Epithelial cell of proximal tubule (primary cell): ENCODE data around the gene UBE3C. TPM values are rescaled to one million over a fixed set of nuclear protein-coding genes. Genes with fewer than 3 reads are reported as not detected.

ENCODE experiments used
- DNase-seq: peaks from one replicate; pipeline ENCODE4 v3.0.0-alpha.2; 2011; ENCODE audit warnings: low read depth
- H3K4me3 ChIP-seq: 2 replicates; pipeline ENCODE4 v1.5.1; 2011; ENCODE audit warnings: low read depth, mild to moderate bottlenecking, low read length
- total RNA-seq: library from RNA; depleted of rRNA; stranded (reverse); fragments of >200 nt; gene quantifications from 2 replicates; pipeline ENCODE4 v1.2.3, GENCODE V29; 2015
- TF ChIP-seq, protein P1 (sequence below): conservative IDR thresholded peaks from 2 replicates; pipeline ENCODE4 v1.5.1; 2012; ENCODE audit warnings: low read depth, mild to moderate bottlenecking, low read length

Gene UBE3C
- total RNA-seq, 1 donor from 2014 or later, result 42.3 TPM

DNA sequence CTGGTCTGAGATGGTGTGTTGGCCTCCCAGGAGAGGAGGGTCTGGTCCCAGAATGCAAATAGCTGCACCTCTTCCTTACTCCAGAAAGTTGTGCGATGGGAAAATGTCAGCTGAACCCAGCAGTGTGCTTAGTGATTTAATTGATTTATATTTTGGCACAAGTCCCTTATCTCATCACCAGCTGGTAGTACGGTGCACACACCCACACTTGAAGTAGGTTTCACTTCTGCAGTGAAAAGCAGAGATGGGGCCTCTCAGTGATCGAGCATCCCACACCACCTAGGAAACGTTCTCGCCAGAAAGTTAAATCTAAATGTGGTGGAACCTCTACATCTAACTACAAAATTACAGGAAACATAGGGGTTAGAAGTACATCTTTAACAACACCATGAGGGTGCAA is 80.4 kb downstream of the UBE3C start:
- no peak overlapping the region for H3K4me3 ChIP-seq
- TF ChIP-seq, protein P1, sequence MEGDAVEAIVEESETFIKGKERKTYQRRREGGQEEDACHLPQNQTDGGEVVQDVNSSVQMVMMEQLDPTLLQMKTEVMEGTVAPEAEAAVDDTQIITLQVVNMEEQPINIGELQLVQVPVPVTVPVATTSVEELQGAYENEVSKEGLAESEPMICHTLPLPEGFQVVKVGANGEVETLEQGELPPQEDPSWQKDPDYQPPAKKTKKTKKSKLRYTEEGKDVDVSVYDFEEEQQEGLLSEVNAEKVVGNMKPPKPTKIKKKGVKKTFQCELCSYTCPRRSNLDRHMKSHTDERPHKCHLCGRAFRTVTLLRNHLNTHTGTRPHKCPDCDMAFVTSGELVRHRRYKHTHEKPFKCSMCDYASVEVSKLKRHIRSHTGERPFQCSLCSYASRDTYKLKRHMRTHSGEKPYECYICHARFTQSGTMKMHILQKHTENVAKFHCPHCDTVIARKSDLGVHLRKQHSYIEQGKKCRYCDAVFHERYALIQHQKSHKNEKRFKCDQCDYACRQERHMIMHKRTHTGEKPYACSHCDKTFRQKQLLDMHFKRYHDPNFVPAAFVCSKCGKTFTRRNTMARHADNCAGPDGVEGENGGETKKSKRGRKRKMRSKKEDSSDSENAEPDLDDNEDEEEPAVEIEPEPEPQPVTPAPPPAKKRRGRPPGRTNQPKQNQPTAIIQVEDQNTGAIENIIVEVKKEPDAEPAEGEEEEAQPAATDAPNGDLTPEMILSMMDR, result no peak
- no peak for DNase-seq

DNA sequence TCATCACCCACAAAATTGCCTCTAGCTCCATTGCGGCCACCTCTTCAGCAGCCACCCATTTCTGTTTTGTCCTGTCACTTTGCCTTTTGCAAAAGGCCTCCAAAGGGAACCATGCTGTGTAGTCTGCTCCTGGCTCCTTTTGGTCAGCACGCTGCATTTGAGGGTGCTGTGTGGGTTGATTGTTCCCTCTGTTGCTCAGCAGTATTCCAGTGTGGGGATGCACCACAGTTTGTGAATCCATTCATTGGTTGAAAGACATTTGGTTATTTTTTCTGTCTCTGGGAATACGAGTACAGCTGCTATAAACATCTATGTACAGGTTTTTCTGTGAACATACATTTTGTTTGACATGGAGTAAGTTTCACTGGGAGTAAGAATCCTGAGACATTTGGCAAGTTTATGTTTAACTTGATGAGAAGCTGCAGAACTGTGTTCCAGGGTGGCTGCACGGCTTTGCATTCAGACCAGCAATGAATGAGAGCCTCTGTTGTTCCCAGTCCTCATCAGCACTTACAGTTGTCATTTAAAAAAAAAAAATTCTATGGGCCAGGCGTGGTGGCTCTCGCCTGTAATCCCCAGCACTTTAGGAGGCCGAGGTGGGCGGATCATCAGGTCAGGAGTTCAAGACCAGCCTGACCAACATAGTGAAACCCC is 82.3 kb downstream of the UBE3C start:
- TF ChIP-seq, protein P1, result no peak
- no peak overlapping the region for H3K4me3 ChIP-seq
- DNase-seq, result no peak

DNA sequence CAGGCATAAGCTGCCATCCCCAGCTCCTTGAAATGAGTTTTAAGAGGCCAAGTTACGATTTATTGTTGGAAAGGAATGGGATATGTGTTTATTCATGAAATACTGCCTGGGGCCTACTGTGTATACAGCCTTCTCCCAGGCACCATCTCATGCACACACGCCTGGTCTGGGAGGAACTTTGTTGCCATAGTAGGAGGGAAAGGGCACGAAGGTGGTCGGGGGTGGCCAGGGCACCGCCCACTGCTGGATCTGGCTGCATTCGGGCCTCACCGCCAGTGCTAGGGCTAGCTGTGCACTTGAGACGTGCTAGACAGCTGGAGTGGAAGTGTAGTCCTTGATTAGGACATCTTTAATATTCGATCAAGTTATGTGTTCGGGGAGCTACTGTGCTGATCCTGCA is 84.0 kb downstream of the UBE3C start:
- TF ChIP-seq, protein P1, result no peak
- DNase-seq, result no peak
- no peak overlapping the region for H3K4me3 ChIP-seq

DNA sequence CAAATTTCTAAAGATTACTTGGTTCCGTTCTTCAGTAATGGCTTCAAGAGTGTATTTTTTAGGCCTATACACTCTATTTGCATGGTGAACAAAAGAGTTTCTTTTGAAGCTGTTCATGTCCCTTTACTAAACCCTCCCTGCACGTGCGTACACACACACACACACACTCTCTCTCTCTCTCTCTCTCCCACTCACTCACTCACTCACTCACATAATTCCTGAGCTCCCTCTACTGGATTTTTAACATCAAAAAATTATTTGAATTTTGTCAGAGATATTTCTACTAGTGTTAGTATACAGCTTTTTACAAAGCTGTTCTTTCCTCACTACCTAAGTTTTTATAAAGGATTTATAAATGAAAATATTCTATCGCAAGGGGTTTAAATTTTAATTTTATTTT is 85.9 kb downstream of the UBE3C start:
- H3K4me3 ChIP-seq, result no peak overlapping the region
- no peak for DNase-seq
- TF ChIP-seq, protein P1, result no peak

DNA sequence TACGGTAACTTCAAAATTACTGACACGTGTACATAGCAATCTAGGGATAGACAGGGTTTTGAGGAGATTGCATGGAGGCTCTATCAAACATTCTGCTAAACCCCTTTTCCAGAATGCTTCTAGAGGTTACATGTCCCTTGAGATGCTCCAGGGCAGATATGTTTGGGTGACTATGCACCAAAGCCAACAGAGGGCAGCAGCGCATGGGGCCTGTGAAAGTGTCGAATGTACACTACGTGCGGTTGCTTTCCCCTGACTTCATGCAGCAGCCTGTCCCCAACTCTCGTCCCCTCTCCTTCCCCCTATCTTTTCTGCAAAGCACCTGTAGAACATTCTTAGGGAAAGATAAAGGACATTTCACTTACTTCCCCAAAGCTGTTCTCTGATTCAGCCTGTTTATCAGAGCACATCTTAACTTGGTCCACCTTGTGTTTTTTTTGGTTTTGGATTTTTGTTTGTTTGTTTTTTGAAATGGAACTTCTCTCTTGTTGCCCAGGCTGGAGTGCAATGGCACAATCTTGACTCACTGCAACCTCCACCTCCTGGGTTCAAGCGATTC is 90.2 kb downstream of the UBE3C start:
- DNase-seq, result no peak
- no peak overlapping the region for H3K4me3 ChIP-seq
- TF ChIP-seq, protein P1, result peak; percentile 47

DNA sequence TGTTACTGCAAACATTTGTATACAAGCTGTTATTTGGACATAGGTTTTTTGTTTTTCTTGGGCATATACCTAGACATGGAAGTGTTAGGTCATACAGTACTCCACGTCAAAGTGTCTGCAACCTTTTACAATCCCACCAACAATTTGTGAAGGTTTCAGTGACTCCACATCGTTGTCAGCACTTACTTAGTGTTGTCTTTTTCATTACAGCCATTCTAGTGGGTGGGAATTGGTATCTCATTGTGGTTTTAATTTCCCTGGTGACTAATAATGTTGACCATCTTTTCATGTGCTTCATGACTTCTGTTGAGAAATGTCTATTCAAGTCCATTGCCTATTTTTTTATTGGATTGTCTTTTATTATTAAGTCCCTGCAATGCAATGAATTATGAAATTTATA is 95.0 kb downstream of the UBE3C start:
- TF ChIP-seq, protein P1, result no peak
- no peak overlapping the region for H3K4me3 ChIP-seq
- DNase-seq, result no peak

DNA sequence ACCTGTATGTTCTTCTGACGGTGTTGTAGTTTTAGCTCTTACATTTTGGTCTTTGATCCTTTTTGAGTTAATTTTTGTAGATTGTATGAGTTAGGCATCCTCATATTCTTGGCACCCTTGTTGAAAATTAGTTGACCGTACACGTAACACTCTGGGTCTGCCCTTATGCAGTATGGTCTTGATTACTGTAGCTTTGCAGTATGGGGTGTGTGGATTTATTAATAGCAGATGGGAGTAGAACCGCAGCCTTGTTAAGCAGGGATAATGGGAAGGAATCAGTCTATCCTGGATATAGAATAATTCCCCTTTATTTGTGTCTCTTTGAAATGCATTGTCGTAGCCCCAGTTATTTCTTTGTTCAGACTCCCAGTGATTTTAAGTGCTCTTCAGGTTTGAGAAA is 95.5 kb downstream of the UBE3C start:
- no peak overlapping the region for H3K4me3 ChIP-seq
- TF ChIP-seq, protein P1, result no peak
- no peak for DNase-seq
